ENCODE measurements around the gene SLC5A1. TPM values are rescaled to one million over a fixed set of nuclear protein-coding genes. Genes with fewer than 3 reads are reported as not detected.

SLC5A1 gene
- total and polyA plus RNA-seq, 2 of the 13 experiments (the other 11 are each of a cell fraction or from before 2014, with no cell fraction given) = not detected

DNA sequence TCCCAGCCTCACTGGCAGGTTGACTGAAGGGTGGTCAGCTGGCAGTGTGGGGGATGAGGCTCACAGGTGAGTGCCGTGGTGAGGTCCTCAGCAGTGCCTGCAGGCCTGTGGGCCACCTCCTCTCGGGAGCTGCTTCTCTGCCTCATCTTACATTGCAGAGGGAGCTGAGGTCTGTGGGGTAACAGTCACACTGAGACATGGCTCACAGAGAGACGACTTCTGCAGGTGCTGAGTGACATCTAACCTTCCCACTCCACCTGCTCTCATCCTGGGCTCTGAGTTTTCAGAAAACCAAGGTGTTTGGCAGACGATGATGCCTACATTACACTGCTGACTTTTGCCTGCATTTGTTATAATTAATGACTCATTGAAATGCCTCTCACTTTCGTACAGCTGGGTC, 8.8 kb upstream of the SLC5A1 start:
- FAIRE-seq (no peak), ATAC-seq (no peak), DNase-seq (ENCODE audit: low spot score) (no peak)
- no peak overlapping the region for H2AFZ ChIP-seq (ENCODE audit: low read length)
- WGBS (ENCODE audit: low lambda C conversion rate) = 0% methylated on average over 2 of the region's 5 CpGs
- BruUV-seq (replicated peaks) = no TSS peak
- ChIA-PET CTCF (ENCODE audit: low intra/inter-chr PET ratio, low total read pairs) (no interaction called here), POLR2A (no interaction called here)
- H3K27ac ChIP-seq (ENCODE audit: extremely low read length, insufficient read depth, low read length) = no peak overlapping the region
- no peak for TF ChIP-seq ZMAT3 (CRISPR knock-in tag; conservative IDR thresholded peaks at IDR 0.05)
- TF ChIP-seq, protein P1, sequence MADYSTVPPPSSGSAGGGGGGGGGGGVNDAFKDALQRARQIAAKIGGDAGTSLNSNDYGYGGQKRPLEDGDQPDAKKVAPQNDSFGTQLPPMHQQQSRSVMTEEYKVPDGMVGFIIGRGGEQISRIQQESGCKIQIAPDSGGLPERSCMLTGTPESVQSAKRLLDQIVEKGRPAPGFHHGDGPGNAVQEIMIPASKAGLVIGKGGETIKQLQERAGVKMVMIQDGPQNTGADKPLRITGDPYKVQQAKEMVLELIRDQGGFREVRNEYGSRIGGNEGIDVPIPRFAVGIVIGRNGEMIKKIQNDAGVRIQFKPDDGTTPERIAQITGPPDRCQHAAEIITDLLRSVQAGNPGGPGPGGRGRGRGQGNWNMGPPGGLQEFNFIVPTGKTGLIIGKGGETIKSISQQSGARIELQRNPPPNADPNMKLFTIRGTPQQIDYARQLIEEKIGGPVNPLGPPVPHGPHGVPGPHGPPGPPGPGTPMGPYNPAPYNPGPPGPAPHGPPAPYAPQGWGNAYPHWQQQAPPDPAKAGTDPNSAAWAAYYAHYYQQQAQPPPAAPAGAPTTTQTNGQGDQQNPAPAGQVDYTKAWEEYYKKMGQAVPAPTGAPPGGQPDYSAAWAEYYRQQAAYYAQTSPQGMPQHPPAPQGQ (CRISPR knock-in tag; IDR thresholded peaks at IDR 0.05; ENCODE audit: borderline replicate concordance) = no peak
- peaks cover 1 to 9% of the 10 kb centered on the region in 2 experiments; a peak in 2 of 5 replicates for H3K27me3 ChIP-seq (ENCODE audit: control insufficient read depth in 1 of 2, insufficient read depth in 2 of 2, low read length in 2 of 2)
- H3K9ac ChIP-seq (ENCODE audit: insufficient read depth, low read depth, low read length) = no peak overlapping the region
- no peaks in the 10 kb centered on the region for H3K79me2 ChIP-seq (ENCODE audit: insufficient read depth, low read length)
- H3K4me1 ChIP-seq (ENCODE audit: insufficient read depth, low read length) = no peaks in the 10 kb centered on the region
- no peaks in the 10 kb centered on the region for H3K9me3 ChIP-seq (ENCODE audit: low read length)
- H3K4me3 ChIP-seq (replicated peaks in 1 of 3; ENCODE audit: insufficient read depth in 1 of 3, low read depth in 2 of 3, low read length in 3 of 3) = no peak overlapping the region
- no peak overlapping the region for H3K4me2 ChIP-seq (ENCODE audit: low read depth, low read length)
- H4K20me1 ChIP-seq (ENCODE audit: insufficient read depth, low read length) = no peaks in the 10 kb centered on the region
- intact Hi-C loops (cut with micrococcal nuclease; ENCODE audit: unreplicated experiment) (no loop called here), in situ Hi-C loops (cut with HindIII; ENCODE audit: extremely low pct_ligation_motif_present, low pct_unique_long_range_greater_than_20kb) (no loop called here)
- H3K36me3 ChIP-seq (replicated peaks in 1 of 2; ENCODE audit: control insufficient read depth in 1 of 2, insufficient read depth in 2 of 2, low read length in 2 of 2) = no peaks in the 10 kb centered on the region

DNA sequence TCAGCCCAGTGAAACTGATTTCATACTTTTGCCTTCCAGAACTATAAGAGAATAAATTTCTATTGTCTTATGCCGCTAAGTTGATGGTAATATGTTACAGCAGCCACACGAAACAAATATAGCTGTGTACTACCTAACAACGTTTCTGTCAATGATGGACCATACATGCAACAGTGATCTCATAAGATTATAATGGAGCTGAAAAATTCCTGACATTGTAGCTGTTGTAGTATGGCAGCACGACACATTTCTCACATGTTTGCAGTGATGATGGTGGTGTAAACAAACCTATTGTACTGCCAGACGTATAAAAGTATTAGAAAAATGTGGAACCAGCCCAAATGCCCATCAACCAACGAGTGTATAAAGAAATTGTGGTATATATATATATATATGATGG, 5.8 kb upstream of the SLC5A1 start:
- Histone ChIP-seq H3K27me3 (ENCODE audit: control insufficient read depth in 1 of 2, insufficient read depth in 2 of 2, low read length in 2 of 2) (peaks cover 1 to 18% of the 10 kb centered on the region in 2 experiments; a peak in 2 of 5 replicates), H3K36me3 (replicated peaks in 1 of 2; ENCODE audit: control insufficient read depth in 1 of 2, insufficient read depth in 2 of 2, low read length in 2 of 2) (no peaks in the 10 kb centered on the region), H3K79me2 (ENCODE audit: insufficient read depth, low read length) (no peaks in the 10 kb centered on the region), H3K4me2 (ENCODE audit: low read depth, low read length) (no peak overlapping the region), H3K4me3 (replicated peaks in 1 of 3; ENCODE audit: insufficient read depth in 1 of 3, low read depth in 2 of 3, low read length in 3 of 3) (no peak overlapping the region), H4K20me1 (ENCODE audit: insufficient read depth, low read length) (no peaks in the 10 kb centered on the region), H3K4me1 (ENCODE audit: insufficient read depth, low read length) (no peaks in the 10 kb centered on the region), H3K9me3 (ENCODE audit: low read length) (no peaks in the 10 kb centered on the region), H3K9ac (ENCODE audit: insufficient read depth, low read depth, low read length) (no peak overlapping the region), H3K27ac (ENCODE audit: extremely low read length, insufficient read depth, low read length) (no peak overlapping the region), H2AFZ (ENCODE audit: low read length) (no peak overlapping the region)
- no peak for FAIRE-seq
- in situ Hi-C loops (cut with HindIII; ENCODE audit: extremely low pct_ligation_motif_present, low pct_unique_long_range_greater_than_20kb) (no loop called here), intact Hi-C loops (cut with micrococcal nuclease; ENCODE audit: unreplicated experiment) (no loop called here)
- no peak for ATAC-seq
- 2% methylated on average over 6 of the region's 6 CpGs for WGBS (ENCODE audit: low lambda C conversion rate)
- no peak for DNase-seq (ENCODE audit: low spot score)
- ChIA-PET CTCF (ENCODE audit: low intra/inter-chr PET ratio, low total read pairs) (no interaction called here), POLR2A (no interaction called here)
- BruUV-seq (replicated peaks) = no TSS peak
- TF ChIP-seq, protein P2, sequence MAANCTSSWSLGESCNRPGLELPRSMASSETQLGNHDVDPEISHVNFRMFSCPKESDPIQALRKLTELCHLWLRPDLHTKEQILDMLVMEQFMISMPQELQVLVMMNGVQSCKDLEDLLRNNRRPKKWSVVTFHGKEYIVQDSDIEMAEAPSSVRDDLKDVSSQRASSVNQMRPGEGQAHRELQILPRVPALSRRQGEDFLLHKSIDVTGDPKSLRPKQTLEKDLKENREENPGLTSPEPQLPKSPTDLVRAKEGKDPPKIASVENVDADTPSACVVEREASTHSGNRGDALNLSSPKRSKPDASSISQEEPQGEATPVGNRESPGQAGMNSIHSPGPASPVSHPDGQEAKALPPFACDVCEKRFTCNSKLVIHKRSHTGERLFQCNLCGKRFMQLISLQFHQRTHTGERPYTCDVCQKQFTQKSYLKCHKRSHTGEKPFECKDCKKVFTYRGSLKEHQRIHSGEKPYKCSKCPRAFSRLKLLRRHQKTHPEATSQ (CRISPR knock-in tag; IDR thresholded peaks at IDR 0.05; ENCODE audit: borderline replicate concordance) = no peak
- TF ChIP-seq GATAD1 (CRISPR knock-in tag; IDR thresholded peaks at IDR 0.05) (no peak), TOE1 (CRISPR knock-in tag; IDR thresholded peaks at IDR 0.05) (no peak), NFYB (CRISPR knock-in tag; IDR thresholded peaks at IDR 0.05) (no peak)
- TF ChIP-seq, protein P3, sequence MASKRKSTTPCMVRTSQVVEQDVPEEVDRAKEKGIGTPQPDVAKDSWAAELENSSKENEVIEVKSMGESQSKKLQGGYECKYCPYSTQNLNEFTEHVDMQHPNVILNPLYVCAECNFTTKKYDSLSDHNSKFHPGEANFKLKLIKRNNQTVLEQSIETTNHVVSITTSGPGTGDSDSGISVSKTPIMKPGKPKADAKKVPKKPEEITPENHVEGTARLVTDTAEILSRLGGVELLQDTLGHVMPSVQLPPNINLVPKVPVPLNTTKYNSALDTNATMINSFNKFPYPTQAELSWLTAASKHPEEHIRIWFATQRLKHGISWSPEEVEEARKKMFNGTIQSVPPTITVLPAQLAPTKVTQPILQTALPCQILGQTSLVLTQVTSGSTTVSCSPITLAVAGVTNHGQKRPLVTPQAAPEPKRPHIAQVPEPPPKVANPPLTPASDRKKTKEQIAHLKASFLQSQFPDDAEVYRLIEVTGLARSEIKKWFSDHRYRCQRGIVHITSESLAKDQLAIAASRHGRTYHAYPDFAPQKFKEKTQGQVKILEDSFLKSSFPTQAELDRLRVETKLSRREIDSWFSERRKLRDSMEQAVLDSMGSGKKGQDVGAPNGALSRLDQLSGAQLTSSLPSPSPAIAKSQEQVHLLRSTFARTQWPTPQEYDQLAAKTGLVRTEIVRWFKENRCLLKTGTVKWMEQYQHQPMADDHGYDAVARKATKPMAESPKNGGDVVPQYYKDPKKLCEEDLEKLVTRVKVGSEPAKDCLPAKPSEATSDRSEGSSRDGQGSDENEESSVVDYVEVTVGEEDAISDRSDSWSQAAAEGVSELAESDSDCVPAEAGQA (IDR thresholded peaks at IDR 0.05; ENCODE audit: low read depth) = no peak
- TF ChIP-seq, protein P3 (CRISPR knock-in tag; IDR thresholded peaks at IDR 0.05; ENCODE audit: borderline replicate concordance) = no peak

Data from HepG2 (cell line).